H1 (cell line): ENCODE results near the gene KRTAP12-4. TPM values are rescaled to one million over a fixed set of nuclear protein-coding genes. Genes with fewer than 3 reads are reported as not detected.

Experiments used
- BRCA1 ChIP-seq: IDR thresholded peaks from 2 replicates; pipeline ENCODE4 v1.6.1; 2012; ENCODE audit warnings: low read depth, low read length, improper control_type of control experiment
- SAP30 ChIP-seq: fragments of 300-600 bp; sonication (generic); IDR thresholded peaks from 2 replicates; pipeline ENCODE4 v1.7.1; 2012; ENCODE audit warnings: low read length, moderate library complexity, mild to moderate bottlenecking, inconsistent platforms; ENCODE audit not compliant: insufficient read depth, insufficient replicate concordance
- ZNF274 ChIP-seq: IDR thresholded peaks from 2 replicates; pipeline ENCODE4 v1.7.0; 2012; ENCODE audit warnings: low read length, borderline replicate concordance; ENCODE audit errors: extremely low read depth
- polyA plus RNA-seq, 7 experiments: library from polyadenylated mRNA; depleted of rRNA in 3 of 7; stranded (reverse) in 5 of 7; unstranded in 2 of 7; fragments of >200 nt in 5 of 7; fragments of 200-250 nt in 2 of 7; gene quantifications; 1 replicate in 5 of 7; 2 replicates in 1 of 7; 4 replicates in 1 of 7; pipeline versions ENCODE4 v1.2.1 to v1.2.3, GENCODE V29; 2011 to 2013; ENCODE audit warnings: missing spikeins in 2 of 7, mixed read lengths in 2 of 7
- total RNA-seq: library from RNA; stranded (reverse); fragmentation: NEBNext Ultra II Directional; extraction: Animal tissue kit (Norgen Biotek cat#: 25700); gene quantifications from 2 replicates; pipeline ENCODE4 v1.2.1, GENCODE V29; 2021
- TF ChIP-seq, protein P1 (sequence below): fragments of 300-600 bp; sonication (generic); IDR thresholded peaks from 2 replicates; pipeline ENCODE4 v1.7.1; 2012; ENCODE audit warnings: low read length, moderate library complexity, mild to moderate bottlenecking, inconsistent platforms; ENCODE audit not compliant: insufficient replicate concordance
- TF ChIP-seq, protein P2 (sequence below), 3 experiments: IDR thresholded peaks; 1 replicate in 2 of 3; 2 replicates in 1 of 3; pipeline versions ENCODE4 v1.5.1 to v1.6.1; 2011; ENCODE audit warnings: low read length in 3 of 3, mild to moderate bottlenecking in 3 of 3, inconsistent platforms in 2 of 3, low read depth in 1 of 3, moderate library complexity in 1 of 3; ENCODE audit not compliant: insufficient read depth in 1 of 3; ENCODE audit errors: control extremely low read depth in 1 of 3

The KRTAP12-4 gene
- total and polyA plus RNA-seq, 2 of the 8 experiments (the other 6 are each of a cell fraction or from before 2014, with no cell fraction given), result not detected

DNA sequence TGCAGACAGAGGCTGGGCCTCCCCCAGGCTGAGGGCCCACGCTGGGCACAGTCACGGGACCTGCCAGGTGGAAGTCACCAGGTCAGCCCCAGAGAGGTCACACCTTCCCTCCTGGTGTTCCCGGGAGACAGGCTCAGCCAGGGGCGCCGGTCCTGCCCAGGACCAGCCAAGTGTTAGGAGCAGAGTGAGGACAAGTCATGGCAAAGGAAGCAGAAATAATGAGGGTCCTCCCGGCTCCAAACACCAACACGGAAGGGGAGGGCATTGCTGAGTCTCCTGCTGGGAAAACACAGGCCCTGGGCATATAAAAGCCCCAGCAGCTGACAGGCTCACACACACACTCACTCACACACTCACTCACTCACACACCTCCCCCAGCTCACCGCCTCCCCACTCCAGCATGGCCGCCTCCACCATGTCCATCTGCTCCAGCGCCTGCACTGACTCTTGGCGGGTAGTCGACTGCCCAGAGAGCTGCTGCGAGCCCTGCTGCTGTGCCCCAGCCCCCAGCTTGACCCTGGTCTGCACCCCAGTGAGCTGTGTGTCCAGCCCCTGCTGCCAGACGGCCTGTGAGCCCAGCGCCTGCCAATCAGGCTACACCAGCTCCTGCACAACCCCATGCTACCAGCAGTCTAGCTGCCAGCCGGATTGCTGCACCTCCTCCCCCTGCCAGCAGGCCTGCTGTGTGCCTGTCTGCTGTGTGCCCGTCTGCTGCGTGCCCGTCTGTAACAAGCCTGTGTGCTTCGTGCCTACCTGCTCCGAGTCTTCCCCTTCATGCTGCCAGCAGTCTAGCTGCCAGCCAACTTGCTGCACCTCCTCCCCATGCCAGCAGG lies 17.2 kb downstream of the KRTAP12-4 start, which contains the start of gene KRTAP10-10 (continued):
- TF ChIP-seq, protein P1, sequence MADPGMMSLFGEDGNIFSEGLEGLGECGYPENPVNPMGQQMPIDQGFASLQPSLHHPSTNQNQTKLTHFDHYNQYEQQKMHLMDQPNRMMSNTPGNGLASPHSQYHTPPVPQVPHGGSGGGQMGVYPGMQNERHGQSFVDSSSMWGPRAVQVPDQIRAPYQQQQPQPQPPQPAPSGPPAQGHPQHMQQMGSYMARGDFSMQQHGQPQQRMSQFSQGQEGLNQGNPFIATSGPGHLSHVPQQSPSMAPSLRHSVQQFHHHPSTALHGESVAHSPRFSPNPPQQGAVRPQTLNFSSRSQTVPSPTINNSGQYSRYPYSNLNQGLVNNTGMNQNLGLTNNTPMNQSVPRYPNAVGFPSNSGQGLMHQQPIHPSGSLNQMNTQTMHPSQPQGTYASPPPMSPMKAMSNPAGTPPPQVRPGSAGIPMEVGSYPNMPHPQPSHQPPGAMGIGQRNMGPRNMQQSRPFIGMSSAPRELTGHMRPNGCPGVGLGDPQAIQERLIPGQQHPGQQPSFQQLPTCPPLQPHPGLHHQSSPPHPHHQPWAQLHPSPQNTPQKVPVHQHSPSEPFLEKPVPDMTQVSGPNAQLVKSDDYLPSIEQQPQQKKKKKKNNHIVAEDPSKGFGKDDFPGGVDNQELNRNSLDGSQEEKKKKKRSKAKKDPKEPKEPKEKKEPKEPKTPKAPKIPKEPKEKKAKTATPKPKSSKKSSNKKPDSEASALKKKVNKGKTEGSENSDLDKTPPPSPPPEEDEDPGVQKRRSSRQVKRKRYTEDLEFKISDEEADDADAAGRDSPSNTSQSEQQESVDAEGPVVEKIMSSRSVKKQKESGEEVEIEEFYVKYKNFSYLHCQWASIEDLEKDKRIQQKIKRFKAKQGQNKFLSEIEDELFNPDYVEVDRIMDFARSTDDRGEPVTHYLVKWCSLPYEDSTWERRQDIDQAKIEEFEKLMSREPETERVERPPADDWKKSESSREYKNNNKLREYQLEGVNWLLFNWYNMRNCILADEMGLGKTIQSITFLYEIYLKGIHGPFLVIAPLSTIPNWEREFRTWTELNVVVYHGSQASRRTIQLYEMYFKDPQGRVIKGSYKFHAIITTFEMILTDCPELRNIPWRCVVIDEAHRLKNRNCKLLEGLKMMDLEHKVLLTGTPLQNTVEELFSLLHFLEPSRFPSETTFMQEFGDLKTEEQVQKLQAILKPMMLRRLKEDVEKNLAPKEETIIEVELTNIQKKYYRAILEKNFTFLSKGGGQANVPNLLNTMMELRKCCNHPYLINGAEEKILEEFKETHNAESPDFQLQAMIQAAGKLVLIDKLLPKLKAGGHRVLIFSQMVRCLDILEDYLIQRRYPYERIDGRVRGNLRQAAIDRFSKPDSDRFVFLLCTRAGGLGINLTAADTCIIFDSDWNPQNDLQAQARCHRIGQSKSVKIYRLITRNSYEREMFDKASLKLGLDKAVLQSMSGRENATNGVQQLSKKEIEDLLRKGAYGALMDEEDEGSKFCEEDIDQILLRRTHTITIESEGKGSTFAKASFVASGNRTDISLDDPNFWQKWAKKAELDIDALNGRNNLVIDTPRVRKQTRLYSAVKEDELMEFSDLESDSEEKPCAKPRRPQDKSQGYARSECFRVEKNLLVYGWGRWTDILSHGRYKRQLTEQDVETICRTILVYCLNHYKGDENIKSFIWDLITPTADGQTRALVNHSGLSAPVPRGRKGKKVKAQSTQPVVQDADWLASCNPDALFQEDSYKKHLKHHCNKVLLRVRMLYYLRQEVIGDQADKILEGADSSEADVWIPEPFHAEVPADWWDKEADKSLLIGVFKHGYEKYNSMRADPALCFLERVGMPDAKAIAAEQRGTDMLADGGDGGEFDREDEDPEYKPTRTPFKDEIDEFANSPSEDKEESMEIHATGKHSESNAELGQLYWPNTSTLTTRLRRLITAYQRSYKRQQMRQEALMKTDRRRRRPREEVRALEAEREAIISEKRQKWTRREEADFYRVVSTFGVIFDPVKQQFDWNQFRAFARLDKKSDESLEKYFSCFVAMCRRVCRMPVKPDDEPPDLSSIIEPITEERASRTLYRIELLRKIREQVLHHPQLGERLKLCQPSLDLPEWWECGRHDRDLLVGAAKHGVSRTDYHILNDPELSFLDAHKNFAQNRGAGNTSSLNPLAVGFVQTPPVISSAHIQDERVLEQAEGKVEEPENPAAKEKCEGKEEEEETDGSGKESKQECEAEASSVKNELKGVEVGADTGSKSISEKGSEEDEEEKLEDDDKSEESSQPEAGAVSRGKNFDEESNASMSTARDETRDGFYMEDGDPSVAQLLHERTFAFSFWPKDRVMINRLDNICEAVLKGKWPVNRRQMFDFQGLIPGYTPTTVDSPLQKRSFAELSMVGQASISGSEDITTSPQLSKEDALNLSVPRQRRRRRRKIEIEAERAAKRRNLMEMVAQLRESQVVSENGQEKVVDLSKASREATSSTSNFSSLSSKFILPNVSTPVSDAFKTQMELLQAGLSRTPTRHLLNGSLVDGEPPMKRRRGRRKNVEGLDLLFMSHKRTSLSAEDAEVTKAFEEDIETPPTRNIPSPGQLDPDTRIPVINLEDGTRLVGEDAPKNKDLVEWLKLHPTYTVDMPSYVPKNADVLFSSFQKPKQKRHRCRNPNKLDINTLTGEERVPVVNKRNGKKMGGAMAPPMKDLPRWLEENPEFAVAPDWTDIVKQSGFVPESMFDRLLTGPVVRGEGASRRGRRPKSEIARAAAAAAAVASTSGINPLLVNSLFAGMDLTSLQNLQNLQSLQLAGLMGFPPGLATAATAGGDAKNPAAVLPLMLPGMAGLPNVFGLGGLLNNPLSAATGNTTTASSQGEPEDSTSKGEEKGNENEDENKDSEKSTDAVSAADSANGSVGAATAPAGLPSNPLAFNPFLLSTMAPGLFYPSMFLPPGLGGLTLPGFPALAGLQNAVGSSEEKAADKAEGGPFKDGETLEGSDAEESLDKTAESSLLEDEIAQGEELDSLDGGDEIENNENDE, result no peak
- no peak for TF ChIP-seq SAP30
- TF ChIP-seq ZNF274, result no peak
- no peak for TF ChIP-seq BRCA1
- TF ChIP-seq, protein P2, sequence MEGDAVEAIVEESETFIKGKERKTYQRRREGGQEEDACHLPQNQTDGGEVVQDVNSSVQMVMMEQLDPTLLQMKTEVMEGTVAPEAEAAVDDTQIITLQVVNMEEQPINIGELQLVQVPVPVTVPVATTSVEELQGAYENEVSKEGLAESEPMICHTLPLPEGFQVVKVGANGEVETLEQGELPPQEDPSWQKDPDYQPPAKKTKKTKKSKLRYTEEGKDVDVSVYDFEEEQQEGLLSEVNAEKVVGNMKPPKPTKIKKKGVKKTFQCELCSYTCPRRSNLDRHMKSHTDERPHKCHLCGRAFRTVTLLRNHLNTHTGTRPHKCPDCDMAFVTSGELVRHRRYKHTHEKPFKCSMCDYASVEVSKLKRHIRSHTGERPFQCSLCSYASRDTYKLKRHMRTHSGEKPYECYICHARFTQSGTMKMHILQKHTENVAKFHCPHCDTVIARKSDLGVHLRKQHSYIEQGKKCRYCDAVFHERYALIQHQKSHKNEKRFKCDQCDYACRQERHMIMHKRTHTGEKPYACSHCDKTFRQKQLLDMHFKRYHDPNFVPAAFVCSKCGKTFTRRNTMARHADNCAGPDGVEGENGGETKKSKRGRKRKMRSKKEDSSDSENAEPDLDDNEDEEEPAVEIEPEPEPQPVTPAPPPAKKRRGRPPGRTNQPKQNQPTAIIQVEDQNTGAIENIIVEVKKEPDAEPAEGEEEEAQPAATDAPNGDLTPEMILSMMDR (IDR thresholded peaks at IDR 0.05; ENCODE audit: control extremely low read depth in 1 of 3, insufficient read depth in 1 of 3, low read depth in 1 of 3, low read length in 3 of 3), result no peak
